Right lobe of liver (tissue), 4 donors: ENCODE measurements around the gene PPP1R1A.

Experiments used
- POLR2A ChIP-seq: fragments of 450-650 bp; IDR thresholded peaks from one replicate; pipeline ENCODE4 v1.6.1; 2017; ENCODE audit warnings: antibody characterized with exemption, mild to moderate bottlenecking
- TF ChIP-seq, protein P1 (sequence below), 4 donors: fragments of 200-600 bp in 3 of 4; fragments of 450-650 bp in 1 of 4; IDR thresholded peaks; one replicate each; pipeline versions ENCODE4 v1.5.1 to v1.8.0; 2016 to 2022; ENCODE audit warnings: antibody characterized with exemption in 4 of 4, mild to moderate bottlenecking in 2 of 4
- donor health status: DM: no; HTN: no; CAD: no.
- donor health status: DM: no; HTN: no; CAD: no.
- donor health status: DM: no; HTN: yes; CAD: no.

DNA sequence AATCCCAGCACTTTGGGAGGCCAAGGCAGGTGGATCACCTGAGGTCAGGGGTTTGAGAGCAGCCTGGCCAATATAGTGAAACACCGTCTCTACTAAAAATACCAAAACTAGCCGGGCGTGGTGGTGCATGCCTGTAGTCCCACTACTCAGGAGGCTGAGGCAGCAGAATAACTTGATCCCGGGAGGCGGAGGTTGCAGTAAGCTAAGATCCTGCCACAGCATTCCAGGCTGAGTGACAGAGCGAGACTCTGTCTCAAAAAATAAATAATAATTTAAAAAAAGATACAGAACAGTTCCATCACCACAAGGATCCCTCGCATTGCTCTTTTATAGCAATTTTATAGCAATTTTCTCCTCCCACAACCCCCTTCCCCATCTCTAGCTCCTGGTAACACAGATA, 43.7 kb downstream of the PPP1R1A start:
- TF ChIP-seq, protein P1, sequence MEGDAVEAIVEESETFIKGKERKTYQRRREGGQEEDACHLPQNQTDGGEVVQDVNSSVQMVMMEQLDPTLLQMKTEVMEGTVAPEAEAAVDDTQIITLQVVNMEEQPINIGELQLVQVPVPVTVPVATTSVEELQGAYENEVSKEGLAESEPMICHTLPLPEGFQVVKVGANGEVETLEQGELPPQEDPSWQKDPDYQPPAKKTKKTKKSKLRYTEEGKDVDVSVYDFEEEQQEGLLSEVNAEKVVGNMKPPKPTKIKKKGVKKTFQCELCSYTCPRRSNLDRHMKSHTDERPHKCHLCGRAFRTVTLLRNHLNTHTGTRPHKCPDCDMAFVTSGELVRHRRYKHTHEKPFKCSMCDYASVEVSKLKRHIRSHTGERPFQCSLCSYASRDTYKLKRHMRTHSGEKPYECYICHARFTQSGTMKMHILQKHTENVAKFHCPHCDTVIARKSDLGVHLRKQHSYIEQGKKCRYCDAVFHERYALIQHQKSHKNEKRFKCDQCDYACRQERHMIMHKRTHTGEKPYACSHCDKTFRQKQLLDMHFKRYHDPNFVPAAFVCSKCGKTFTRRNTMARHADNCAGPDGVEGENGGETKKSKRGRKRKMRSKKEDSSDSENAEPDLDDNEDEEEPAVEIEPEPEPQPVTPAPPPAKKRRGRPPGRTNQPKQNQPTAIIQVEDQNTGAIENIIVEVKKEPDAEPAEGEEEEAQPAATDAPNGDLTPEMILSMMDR (IDR thresholded peaks at IDR 0.05): no peak
- TF ChIP-seq POLR2A: no peak
